ENCODE data around the gene RAB35.

- TF ChIP-seq HCFC1 (IDR thresholded peaks at IDR 0.05; ENCODE audit: low read depth, low read length) (0 out of 2 replicates have a peak, but pooled peaks have one; percentile 31), CTCF (IDR thresholded peaks at IDR 0.05 in 2 of 3, conservative IDR thresholded peaks at IDR 0.05 in 1 of 3; ENCODE audit: insufficient read depth in 2 of 3, low read depth in 1 of 3, low read length in 3 of 3) (no peak), E4F1 (CRISPR knock-in tag; IDR thresholded peaks at IDR 0.05; ENCODE audit: borderline replicate concordance) (no peak), ZC3H11A (IDR thresholded peaks at IDR 0.05; ENCODE audit: low read depth, low read length) (no peak), BMI1 (IDR thresholded peaks at IDR 0.05; ENCODE audit: low read length) (no peak), CBX2 (IDR thresholded peaks at IDR 0.05; ENCODE audit: insufficient read depth, low read length, poor library complexity, severe bottlenecking) (no peak), RNF219 (CRISPR knock-in tag; IDR thresholded peaks at IDR 0.05) (no peak), FOXP4 (CRISPR knock-in tag; IDR thresholded peaks at IDR 0.05; ENCODE audit: borderline replicate concordance) (no peak)
Measured at GRCh38 chr12:120116792-120117651, 469 bp upstream of the RAB35 start.
